MG63 (cell line): ENCODE data around the gene PCDHA9. TPM values are rescaled to one million over a fixed set of nuclear protein-coding genes. Genes with fewer than 3 reads are reported as not detected.
"Not testable (repeated sequence)": the region's sequence is repeated elsewhere in the genome, so short reads cannot be mapped to it uniquely, and the experiment has no call there.

ENCODE experiments used
- DNase-seq: peaks from one replicate; pipeline ENCODE4 v3.0.0-alpha.2; 2020
- H3K27me3 ChIP-seq: fragments of 250-450 bp; sonication (Bioruptor Pico); 2 replicates; pipeline ENCODE4 v1.5.1; 2020; ENCODE audit warnings: mild to moderate bottlenecking, moderate library complexity
- H3K36me3 ChIP-seq: fragments of 250-450 bp; sonication (Bioruptor Pico); 2 replicates; pipeline ENCODE4 v1.5.1; 2020; ENCODE audit warnings: mild to moderate bottlenecking, moderate library complexity
- H3K4me3 ChIP-seq: fragments of 250-450 bp; sonication (Bioruptor Pico); 2 replicates; pipeline ENCODE4 v1.5.1; 2020; ENCODE audit warnings: mild to moderate bottlenecking, moderate library complexity
- H3K9me3 ChIP-seq: fragments of 250-450 bp; sonication (Bioruptor Pico); 2 replicates; pipeline ENCODE4 v1.5.1; 2020; ENCODE audit warnings: mild to moderate bottlenecking, moderate library complexity
- total RNA-seq: library from RNA; depleted of rRNA; stranded (reverse); fragments of >200 nt; shearing (Covaris generic); gene quantifications from 2 replicates; pipeline ENCODE4 v1.2.3, GENCODE V29; 2014; ENCODE audit warnings: low replicate concordance; rRNA removed

The PCDHA9 gene
- not detected in 2 replicates for total RNA-seq

DNA sequence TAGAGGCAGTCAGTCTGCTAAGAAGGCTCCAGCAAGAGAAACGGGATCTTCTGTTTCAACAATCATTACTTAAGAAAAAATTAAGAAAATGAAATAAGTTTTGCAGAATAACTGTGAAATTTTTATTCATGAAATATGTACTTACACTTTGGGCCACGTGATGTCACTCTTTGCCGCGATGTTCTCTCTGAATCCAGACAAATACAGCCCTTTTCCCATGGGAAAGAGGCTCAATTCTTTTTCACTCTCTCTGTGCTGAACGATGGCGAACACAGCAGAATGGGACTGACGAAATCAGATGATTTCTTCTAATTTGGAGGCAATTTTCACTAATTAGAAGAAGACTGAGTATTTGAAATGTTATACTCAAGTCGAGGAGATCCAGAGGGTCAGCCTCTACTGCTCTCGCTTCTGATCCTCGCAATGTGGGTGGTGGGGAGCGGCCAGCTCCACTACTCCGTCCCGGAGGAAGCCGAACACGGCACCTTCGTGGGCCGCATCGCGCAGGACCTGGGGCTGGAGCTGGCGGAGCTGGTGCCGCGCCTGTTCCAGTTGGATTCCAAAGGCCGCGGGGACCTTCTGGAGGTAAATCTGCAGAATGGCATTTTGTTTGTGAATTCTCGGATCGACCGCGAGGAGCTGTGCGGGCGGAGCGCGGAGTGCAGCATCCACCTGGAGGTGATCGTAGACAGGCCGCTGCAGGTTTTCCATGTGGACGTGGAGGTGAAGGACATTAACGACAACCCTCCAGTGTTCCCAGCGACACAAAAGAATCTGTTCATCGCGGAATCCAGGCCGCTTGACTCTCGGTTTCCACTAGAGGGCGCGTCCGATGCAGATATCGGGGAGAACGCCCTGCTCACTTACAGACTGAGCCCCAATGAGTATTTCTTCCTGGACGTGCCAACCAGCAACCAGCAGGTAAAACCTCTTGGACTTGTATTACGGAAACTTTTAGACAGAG lies at the start of gene PCDHA9:
PCDHA9 (plus strand) TSS at position 244 of the 964 bp plus-strand sequence; CDS start at position 358, 114 bp downstream.
- not testable (repeated sequence) for H3K9me3 ChIP-seq, H3K4me3 ChIP-seq, H3K27me3 ChIP-seq, H3K36me3 ChIP-seq, DNase-seq

DNA sequence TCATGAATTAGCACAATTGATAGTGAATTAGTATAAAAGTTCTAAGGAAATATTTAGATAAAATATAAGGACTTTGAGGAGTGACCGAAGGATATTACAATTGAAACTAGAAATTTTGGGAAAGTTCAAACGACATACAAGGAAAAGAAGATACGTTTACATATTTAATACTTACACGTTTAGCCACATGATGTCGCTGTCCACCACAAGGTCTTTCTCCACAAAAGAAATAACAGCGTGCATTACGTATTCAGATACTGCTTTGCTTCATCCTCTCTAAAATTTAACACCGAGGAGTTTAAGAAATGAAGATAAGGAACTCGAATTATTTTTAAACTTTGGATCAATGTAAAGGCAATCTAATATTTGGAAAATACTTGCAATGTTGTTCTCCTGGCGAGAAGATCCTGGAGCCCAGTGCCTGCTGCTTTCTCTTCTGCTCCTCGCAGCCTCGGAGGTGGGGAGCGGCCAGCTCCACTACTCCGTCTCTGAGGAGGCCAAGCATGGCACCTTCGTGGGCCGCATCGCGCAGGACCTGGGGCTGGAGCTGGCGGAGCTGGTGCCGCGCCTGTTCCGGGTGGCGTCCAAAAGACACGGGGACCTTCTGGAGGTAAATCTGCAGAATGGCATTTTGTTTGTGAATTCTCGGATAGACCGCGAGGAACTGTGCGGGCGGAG lies 47.2 kb upstream of the PCDHA9 start, which contains the start of gene PCDHA3:
PCDHA3 (plus strand) TSS at position 242 of the 678 bp plus-strand sequence.
- Histone ChIP-seq H3K9me3 (peaks cover 8% of the 10 kb centered on the region), H3K36me3 (no peaks in the 10 kb centered on the region), H3K4me3 (peak within 1 kb of the TSS; percentile 16; the same call in 1 of the 2 replicates), H3K27me3 (no peaks in the 10 kb centered on the region)
- no peak for DNase-seq

DNA sequence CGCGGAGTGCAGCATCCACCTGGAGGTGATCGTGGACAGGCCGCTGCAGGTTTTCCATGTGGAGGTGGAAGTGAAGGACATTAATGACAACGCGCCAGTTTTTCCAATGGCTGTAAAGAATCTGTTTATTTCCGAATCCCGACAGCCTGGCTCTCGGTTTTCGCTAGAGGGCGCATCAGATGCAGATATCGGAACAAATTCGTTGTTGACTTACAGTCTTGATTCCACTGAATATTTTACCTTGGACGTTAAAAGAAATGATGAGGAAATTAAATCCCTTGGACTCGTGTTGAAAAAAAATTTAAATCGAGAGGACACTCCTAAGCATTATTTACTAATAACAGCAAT lies 46.7 kb upstream of the PCDHA9 start:
- peaks cover 8% of the 10 kb centered on the region for H3K9me3 ChIP-seq
- no peaks in the 10 kb centered on the region for H3K36me3 ChIP-seq
- H3K27me3 ChIP-seq: no peaks in the 10 kb centered on the region
- peak overlapping the region; percentile 16; the same call in 1 of the 2 replicates for H3K4me3 ChIP-seq
- no peak for DNase-seq

DNA sequence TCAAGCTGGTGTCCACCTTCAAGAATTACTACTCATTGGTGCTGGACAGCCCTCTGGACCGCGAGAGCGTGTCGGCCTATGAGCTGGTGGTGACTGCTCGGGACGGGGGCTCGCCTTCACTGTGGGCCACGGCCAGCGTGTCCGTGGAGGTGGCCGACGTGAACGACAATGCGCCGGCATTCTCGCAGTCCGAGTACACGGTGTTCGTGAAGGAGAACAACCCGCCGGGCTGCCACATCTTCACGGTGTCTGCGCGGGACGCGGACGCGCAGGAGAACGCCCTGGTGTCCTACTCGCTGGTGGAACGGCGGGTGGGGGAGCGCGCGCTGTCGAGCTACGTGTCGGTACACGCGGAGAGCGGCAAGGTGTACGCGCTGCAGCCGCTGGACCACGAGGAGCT lies 45.8 kb upstream of the PCDHA9 start:
- not testable (repeated sequence) for H3K9me3 ChIP-seq, H3K4me3 ChIP-seq, H3K27me3 ChIP-seq, H3K36me3 ChIP-seq, DNase-seq

GRCh38 chr5:140802781-140803271 lies 45.4 kb upstream of the PCDHA9 start:
- H3K36me3 ChIP-seq: no peaks in the 10 kb centered on the region
- no peak overlapping the region for H3K4me3 ChIP-seq
- H3K27me3 ChIP-seq: no peaks in the 10 kb centered on the region
- DNase-seq: no peak
- peaks cover 8% of the 10 kb centered on the region for H3K9me3 ChIP-seq

- H3K4me3 ChIP-seq: no peak within 1 kb of the TSS
Observed at GRCh38 chr5:140806834-140807775, 41.1 kb upstream of the PCDHA9 start, which contains the start of gene PCDHA4. Gene PCDHA4 (plus strand): TSS chr5:140807068.

DNA sequence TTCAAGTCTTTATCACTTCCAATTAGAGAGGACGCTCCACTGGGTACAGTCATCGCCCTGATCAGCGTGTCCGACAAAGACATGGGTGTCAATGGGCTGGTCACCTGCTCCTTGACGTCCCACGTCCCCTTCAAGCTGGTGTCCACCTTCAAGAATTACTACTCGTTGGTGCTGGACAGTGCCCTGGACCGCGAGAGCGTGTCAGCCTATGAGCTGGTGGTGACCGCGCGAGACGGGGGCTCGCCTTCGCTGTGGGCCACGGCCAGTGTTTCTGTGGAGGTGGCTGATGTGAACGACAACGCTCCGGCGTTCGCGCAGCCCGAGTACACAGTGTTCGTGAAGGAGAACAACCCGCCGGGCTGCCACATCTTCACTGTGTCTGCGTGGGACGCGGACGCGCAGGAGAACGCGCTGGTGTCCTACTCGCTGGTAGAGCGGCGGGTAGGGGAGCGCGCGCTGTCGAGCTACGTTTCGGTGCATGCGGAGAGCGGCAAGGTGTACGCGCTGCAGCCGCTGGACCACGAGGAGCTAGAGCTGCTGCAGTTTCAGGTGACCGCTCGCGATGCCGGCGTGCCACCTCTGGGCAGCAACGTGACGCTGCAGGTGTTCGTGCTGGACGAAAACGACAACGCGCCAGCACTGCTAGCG lies 39.8 kb upstream of the PCDHA9 start:
- H3K36me3 ChIP-seq, DNase-seq, H3K9me3 ChIP-seq, H3K27me3 ChIP-seq, H3K4me3 ChIP-seq: not testable (repeated sequence)

More at GRCh38 chr5:140806834-140807775, 41.1 kb upstream of the PCDHA9 start, which contains the start of gene PCDHA4:
- DNase-seq: no peak
- Histone ChIP-seq H3K36me3 (no peaks in the 10 kb centered on the region), H3K9me3 (0 out of 2 replicates have a peak, but pooled peaks cover 2% of the 10 kb centered on the region), H3K27me3 (no peaks in the 10 kb centered on the region)

DNA sequence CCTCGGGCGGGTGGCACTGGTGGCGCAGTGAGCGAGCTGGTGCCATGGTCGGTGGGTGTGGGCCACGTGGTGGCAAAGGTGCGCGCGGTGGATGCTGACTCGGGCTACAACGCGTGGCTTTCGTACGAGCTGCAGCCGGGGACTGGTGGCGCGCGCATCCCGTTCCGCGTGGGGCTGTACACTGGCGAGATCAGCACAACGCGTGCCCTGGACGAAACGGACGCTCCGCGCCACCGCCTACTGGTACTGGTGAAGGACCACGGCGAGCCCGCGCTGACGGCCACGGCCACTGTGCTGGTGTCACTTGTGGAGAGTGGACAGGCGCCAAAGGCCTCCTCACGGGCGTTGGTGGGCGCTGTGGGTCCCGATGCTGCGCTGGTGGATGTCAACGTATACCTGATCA lies 39.3 kb upstream of the PCDHA9 start:
- Histone ChIP-seq H3K27me3 (no peaks in the 10 kb centered on the region), H3K9me3 (0 out of 2 replicates have a peak, but pooled peaks cover 2% of the 10 kb centered on the region), H3K36me3 (no peaks in the 10 kb centered on the region), H3K4me3 (no peak overlapping the region)
- DNase-seq: no peak

DNA sequence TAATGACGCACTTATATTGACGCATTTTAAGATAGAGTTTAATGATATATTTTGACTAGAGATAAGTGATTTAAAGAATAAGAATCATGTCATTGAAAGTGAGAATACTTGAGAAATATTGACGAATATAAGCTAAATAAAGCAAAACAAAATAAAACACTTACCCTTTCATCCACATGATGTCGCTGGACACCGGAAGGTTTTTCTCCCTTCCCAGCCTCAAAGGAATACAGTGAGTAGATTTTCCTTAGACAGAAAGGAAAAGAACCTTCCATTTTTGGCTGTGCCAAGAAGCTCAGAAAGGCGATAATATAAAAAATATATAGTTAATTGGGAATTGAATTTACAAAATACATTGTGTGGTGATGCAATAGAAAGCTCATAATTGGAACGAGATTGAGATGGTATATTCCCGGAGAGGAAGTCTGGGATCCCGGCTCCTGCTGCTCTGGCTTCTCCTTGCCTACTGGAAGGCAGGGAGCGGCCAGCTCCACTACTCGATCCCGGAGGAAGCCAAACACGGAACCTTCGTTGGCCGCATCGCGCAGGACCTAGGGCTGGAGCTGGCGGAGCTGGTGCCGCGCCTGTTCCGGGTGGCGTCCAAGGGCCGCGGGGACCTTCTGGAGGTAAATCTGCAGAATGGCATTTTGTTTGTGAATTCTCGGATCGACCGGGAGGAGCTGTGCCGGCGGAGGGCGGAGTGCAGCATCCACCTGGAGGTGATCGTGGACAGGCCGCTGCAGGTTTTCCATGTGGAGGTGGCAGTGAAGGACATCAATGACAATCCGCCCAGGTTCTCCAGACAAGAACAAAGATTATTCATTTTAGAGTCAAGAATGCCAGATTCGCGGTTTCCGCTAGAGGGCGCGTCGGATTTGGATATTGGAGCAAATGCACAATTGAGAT lies 26.6 kb upstream of the PCDHA9 start, which contains the start of gene PCDHA5:
PCDHA5 (plus strand) TSS at position 239 of the 906 bp plus-strand sequence.
- no peak within 1 kb of the TSS for H3K4me3 ChIP-seq
- DNase-seq: no peak
- H3K27me3 ChIP-seq: 0 out of 2 replicates have a peak, but pooled peaks cover 2% of the 10 kb centered on the region
- no peaks in the 10 kb centered on the region for H3K9me3 ChIP-seq
- no peaks in the 10 kb centered on the region for H3K36me3 ChIP-seq

- H3K9me3 ChIP-seq: no peaks in the 10 kb centered on the region
- no peak for DNase-seq
- H3K4me3 ChIP-seq: no peak overlapping the region
- 0 out of 2 replicates have a peak, but pooled peaks cover 3% of the 10 kb centered on the region for H3K27me3 ChIP-seq
- H3K36me3 ChIP-seq: no peaks in the 10 kb centered on the region
Observed at GRCh38 chr5:140822281-140822629, 25.9 kb upstream of the PCDHA9 start.

- not testable (repeated sequence) for H3K27me3 ChIP-seq
Observed at GRCh38 chr5:140822969-140823368, 25.2 kb upstream of the PCDHA9 start.

DNA sequence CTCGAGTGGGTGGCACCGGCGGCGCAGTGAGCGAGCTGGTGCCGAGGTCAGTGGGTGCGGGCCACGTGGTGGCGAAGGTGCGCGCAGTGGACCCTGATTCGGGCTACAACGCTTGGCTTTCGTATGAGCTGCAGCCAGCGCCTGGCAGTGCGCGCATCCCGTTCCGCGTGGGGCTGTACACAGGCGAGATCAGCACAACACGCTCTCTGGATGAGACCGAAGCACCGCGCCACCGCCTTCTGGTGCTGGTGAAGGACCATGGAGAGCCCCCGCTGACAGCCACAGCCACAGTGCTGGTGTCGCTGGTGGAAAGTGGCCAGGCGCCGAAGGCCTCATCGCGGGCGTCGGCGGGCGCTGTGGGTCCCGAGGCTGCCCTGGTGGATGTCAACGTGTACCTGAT lies 24.7 kb upstream of the PCDHA9 start:
- DNase-seq: no peak
- H3K27me3 ChIP-seq: 0 out of 2 replicates have a peak, but pooled peaks cover 3% of the 10 kb centered on the region
- no peak overlapping the region for H3K4me3 ChIP-seq
- H3K9me3 ChIP-seq: no peaks in the 10 kb centered on the region
- H3K36me3 ChIP-seq: no peaks in the 10 kb centered on the region

More at GRCh38 chr5:140822969-140823368, 25.2 kb upstream of the PCDHA9 start:
- H3K9me3 ChIP-seq, H3K4me3 ChIP-seq, DNase-seq, H3K36me3 ChIP-seq: not testable (repeated sequence)

- H3K9me3 ChIP-seq: no peaks in the 10 kb centered on the region
- H3K36me3 ChIP-seq: no peaks in the 10 kb centered on the region
- DNase-seq: no peak
- peaks cover 6% of the 10 kb centered on the region for H3K27me3 ChIP-seq
- H3K4me3 ChIP-seq: no peak within 1 kb of the TSS
Observed at GRCh38 chr5:140827704-140828361, 20.3 kb upstream of the PCDHA9 start, which contains the start of gene PCDHA6. Gene PCDHA6 (plus strand): TSS chr5:140827960. CDS start chr5:140828092, 132 bp downstream.

DNA sequence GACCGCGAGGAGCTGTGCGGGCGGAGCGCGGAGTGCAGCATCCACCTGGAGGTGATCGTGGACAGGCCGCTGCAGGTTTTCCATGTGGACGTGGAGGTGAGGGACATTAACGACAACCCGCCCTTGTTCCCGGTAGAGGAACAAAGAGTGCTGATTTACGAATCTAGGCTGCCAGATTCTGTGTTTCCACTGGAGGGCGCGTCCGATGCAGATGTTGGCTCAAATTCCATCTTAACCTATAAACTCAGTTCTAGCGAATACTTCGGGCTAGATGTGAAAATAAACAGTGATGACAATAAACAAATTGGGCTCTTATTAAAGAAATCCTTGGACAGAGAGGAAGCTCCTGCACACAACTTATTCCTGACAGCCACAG lies 19.8 kb upstream of the PCDHA9 start:
- Histone ChIP-seq H3K27me3 (peaks cover 9% of the 10 kb centered on the region), H3K4me3 (no peak overlapping the region), H3K36me3 (no peaks in the 10 kb centered on the region), H3K9me3 (no peaks in the 10 kb centered on the region)
- no peak for DNase-seq
